ENCODE measurements around the gene ARHGAP26. TPM values are rescaled to one million over a fixed set of nuclear protein-coding genes. Genes with fewer than 3 reads are reported as not detected.

Gene ARHGAP26
- polyA plus RNA-seq, 4 donors = 7.6 to 31.7 (median 11.5) TPM

- Histone ChIP-seq H3K27ac (ENCODE audit: low read depth in 1 of 3, low read length in 2 of 3) (no peak overlapping the region), H3K9me3 (ENCODE audit: control insufficient read depth in 2 of 2, insufficient read depth in 1 of 2, low read depth in 1 of 2, low read length in 1 of 2) (no peaks in the 10 kb centered on the region), H3K4me3 (ENCODE audit: low read depth in 1 of 3, low read length in 3 of 3) (no peak overlapping the region), H3K36me3 (ENCODE audit: control insufficient read depth in 3 of 3, insufficient read depth in 2 of 3, low read depth in 1 of 3, low read length in 3 of 3) (no peaks in the 10 kb centered on the region), H3K4me1 (ENCODE audit: control insufficient read depth in 3 of 3, insufficient read depth in 2 of 3, low read depth in 1 of 3, low read length in 2 of 3) (no peaks in the 10 kb centered on the region), H3K27me3 (ENCODE audit: control insufficient read depth in 3 of 3, insufficient read depth in 3 of 3, low read length in 3 of 3) (no peaks in the 10 kb centered on the region)
- FAIRE-seq = no peak
- 86 to 91% (median 88%) methylated on average over 3 of the region's 3 CpGs for whole genome bisulfite sequencing, 3 donors
- DNase-seq = no peak
Measured at GRCh38 chr5:143235423-143235822, 465.2 kb downstream of the ARHGAP26 start.

GRCh38 chr5:143236682-143237081 lies 466.5 kb downstream of the ARHGAP26 start:
- Histone ChIP-seq H3K4me3 (ENCODE audit: low read depth in 1 of 3, low read length in 3 of 3) (no peak overlapping the region), H3K4me1 (ENCODE audit: control insufficient read depth in 3 of 3, insufficient read depth in 2 of 3, low read depth in 1 of 3, low read length in 2 of 3) (no peaks in the 10 kb centered on the region), H3K27me3 (ENCODE audit: control insufficient read depth in 3 of 3, insufficient read depth in 3 of 3, low read length in 3 of 3) (no peaks in the 10 kb centered on the region), H3K27ac (ENCODE audit: low read depth in 1 of 3, low read length in 2 of 3) (no peak overlapping the region), H3K36me3 (ENCODE audit: control insufficient read depth in 3 of 3, insufficient read depth in 2 of 3, low read depth in 1 of 3, low read length in 3 of 3) (no peaks in the 10 kb centered on the region), H3K9me3 (ENCODE audit: control insufficient read depth in 2 of 2, insufficient read depth in 1 of 2, low read depth in 1 of 2, low read length in 1 of 2) (no peaks in the 10 kb centered on the region)
- no peak for DNase-seq
- 90 to 100% (median 92%) methylated on average over 2 of the region's 2 CpGs for WGBS, 3 donors
- no peak for FAIRE-seq

GRCh38 chr5:143237664-143238063 lies 467.5 kb downstream of the ARHGAP26 start:
- no peaks in the 10 kb centered on the region for H3K4me1 ChIP-seq (ENCODE audit: control insufficient read depth in 3 of 3, insufficient read depth in 2 of 3, low read depth in 1 of 3, low read length in 2 of 3)
- WGBS, 3 donors = 86 to 94% (median 92%) methylated on average over 10 of the region's 10 CpGs
- H3K27me3 ChIP-seq (ENCODE audit: control insufficient read depth in 3 of 3, insufficient read depth in 3 of 3, low read length in 3 of 3) = no peaks in the 10 kb centered on the region
- H3K9me3 ChIP-seq (ENCODE audit: control insufficient read depth in 2 of 2, insufficient read depth in 1 of 2, low read depth in 1 of 2, low read length in 1 of 2) = no peaks in the 10 kb centered on the region
- H3K4me3 ChIP-seq (ENCODE audit: low read depth in 1 of 3, low read length in 3 of 3) = no peak overlapping the region
- DNase-seq (no peak), FAIRE-seq (no peak)
- no peak overlapping the region for H3K27ac ChIP-seq (ENCODE audit: low read depth in 1 of 3, low read length in 2 of 3)
- no peaks in the 10 kb centered on the region for H3K36me3 ChIP-seq (ENCODE audit: control insufficient read depth in 3 of 3, insufficient read depth in 2 of 3, low read depth in 1 of 3, low read length in 3 of 3)

GRCh38 chr5:143238620-143239019 lies 468.4 kb downstream of the ARHGAP26 start:
- H3K36me3 ChIP-seq (ENCODE audit: control insufficient read depth in 3 of 3, insufficient read depth in 2 of 3, low read depth in 1 of 3, low read length in 3 of 3) = no peaks in the 10 kb centered on the region
- FAIRE-seq = no peak
- WGBS, 3 donors = 93 to 96% (median 94%) methylated on average over 2 of the region's 2 CpGs

GRCh38 chr5:143239882-143240518 lies 469.8 kb downstream of the ARHGAP26 start:
- Histone ChIP-seq H3K4me1 (ENCODE audit: control insufficient read depth in 3 of 3, insufficient read depth in 2 of 3, low read depth in 1 of 3, low read length in 2 of 3) (no peaks in the 10 kb centered on the region), H3K9me3 (ENCODE audit: control insufficient read depth in 2 of 2, insufficient read depth in 1 of 2, low read depth in 1 of 2, low read length in 1 of 2) (peaks cover 0 to 6% of the 10 kb centered on the region in 2 donors), H3K4me3 (ENCODE audit: low read depth in 1 of 3, low read length in 3 of 3) (no peak overlapping the region), H3K36me3 (ENCODE audit: control insufficient read depth in 3 of 3, insufficient read depth in 2 of 3, low read depth in 1 of 3, low read length in 3 of 3) (no peaks in the 10 kb centered on the region), H3K27me3 (ENCODE audit: control insufficient read depth in 3 of 3, insufficient read depth in 3 of 3, low read length in 3 of 3) (no peaks in the 10 kb centered on the region), H3K27ac (ENCODE audit: low read depth in 1 of 3, low read length in 2 of 3) (no peak overlapping the region)
- WGBS, 3 donors = 85 to 90% (median 87%) methylated on average over 5 of the region's 5 CpGs
- no peak for DNase-seq
- FAIRE-seq = no peak

More at GRCh38 chr5:143238620-143239019, 468.4 kb downstream of the ARHGAP26 start:
- no peak for DNase-seq
- H3K27ac ChIP-seq (ENCODE audit: low read depth in 1 of 3, low read length in 2 of 3) = no peak overlapping the region
- no peak overlapping the region for H3K4me3 ChIP-seq (ENCODE audit: low read depth in 1 of 3, low read length in 3 of 3)
- no peaks in the 10 kb centered on the region for H3K27me3 ChIP-seq (ENCODE audit: control insufficient read depth in 3 of 3, insufficient read depth in 3 of 3, low read length in 3 of 3)
- H3K4me1 ChIP-seq (ENCODE audit: control insufficient read depth in 3 of 3, insufficient read depth in 2 of 3, low read depth in 1 of 3, low read length in 2 of 3) = no peaks in the 10 kb centered on the region
- no peaks in the 10 kb centered on the region for H3K9me3 ChIP-seq (ENCODE audit: control insufficient read depth in 2 of 2, insufficient read depth in 1 of 2, low read depth in 1 of 2, low read length in 1 of 2)

- peaks cover 0 to 9% of the 10 kb centered on the region in 2 donors for H3K9me3 ChIP-seq (ENCODE audit: control insufficient read depth in 2 of 2, insufficient read depth in 1 of 2, low read depth in 1 of 2, low read length in 1 of 2)
- H3K36me3 ChIP-seq (ENCODE audit: control insufficient read depth in 3 of 3, insufficient read depth in 2 of 3, low read depth in 1 of 3, low read length in 3 of 3) = no peaks in the 10 kb centered on the region
- DNase-seq (peak in 1 of 2 donors; percentile 70), FAIRE-seq (no peak)
- no peak overlapping the region for H3K4me3 ChIP-seq (ENCODE audit: low read depth in 1 of 3, low read length in 3 of 3)
- H3K4me1 ChIP-seq (ENCODE audit: control insufficient read depth in 3 of 3, insufficient read depth in 2 of 3, low read depth in 1 of 3, low read length in 2 of 3) = no peaks in the 10 kb centered on the region
- WGBS, 3 donors = 10 to 50% (median 15%) methylated on average over 1 of the region's 1 CpG
- H3K27ac ChIP-seq (ENCODE audit: low read depth in 1 of 3, low read length in 2 of 3) = no peak overlapping the region
- no peaks in the 10 kb centered on the region for H3K27me3 ChIP-seq (ENCODE audit: control insufficient read depth in 3 of 3, insufficient read depth in 3 of 3, low read length in 3 of 3)
Measured at GRCh38 chr5:143241892-143242291, 471.7 kb downstream of the ARHGAP26 start.

GRCh38 chr5:143243103-143243502 lies 472.9 kb downstream of the ARHGAP26 start:
- no peak for DNase-seq
- Histone ChIP-seq H3K4me1 (ENCODE audit: control insufficient read depth in 3 of 3, insufficient read depth in 2 of 3, low read depth in 1 of 3, low read length in 2 of 3) (no peaks in the 10 kb centered on the region), H3K9me3 (ENCODE audit: control insufficient read depth in 2 of 2, insufficient read depth in 1 of 2, low read depth in 1 of 2, low read length in 1 of 2) (peaks cover 0 to 11% of the 10 kb centered on the region in 2 donors), H3K27me3 (ENCODE audit: control insufficient read depth in 3 of 3, insufficient read depth in 3 of 3, low read length in 3 of 3) (no peaks in the 10 kb centered on the region), H3K27ac (ENCODE audit: low read depth in 1 of 3, low read length in 2 of 3) (no peak overlapping the region), H3K36me3 (ENCODE audit: control insufficient read depth in 3 of 3, insufficient read depth in 2 of 3, low read depth in 1 of 3, low read length in 3 of 3) (no peaks in the 10 kb centered on the region), H3K4me3 (ENCODE audit: low read depth in 1 of 3, low read length in 3 of 3) (no peak overlapping the region)
- 92 to 95% (median 93%) methylated on average over 6 of the region's 6 CpGs for WGBS, 3 donors
- FAIRE-seq = no peak

- Histone ChIP-seq H3K36me3 (ENCODE audit: control insufficient read depth in 3 of 3, insufficient read depth in 2 of 3, low read depth in 1 of 3, low read length in 3 of 3) (no peaks in the 10 kb centered on the region), H3K27ac (ENCODE audit: low read depth in 1 of 3, low read length in 2 of 3) (peak overlapping the region in 2 of 3 donors; percentile 36 to 77), H3K4me1 (ENCODE audit: control insufficient read depth in 3 of 3, insufficient read depth in 2 of 3, low read depth in 1 of 3, low read length in 2 of 3) (peaks cover 0 to 6% (median 5%) of the 10 kb centered on the region in 3 donors), H3K9me3 (ENCODE audit: control insufficient read depth in 2 of 2, insufficient read depth in 1 of 2, low read depth in 1 of 2, low read length in 1 of 2) (peaks cover 0 to 11% of the 10 kb centered on the region in 2 donors), H3K27me3 (ENCODE audit: control insufficient read depth in 3 of 3, insufficient read depth in 3 of 3, low read length in 3 of 3) (no peaks in the 10 kb centered on the region), H3K4me3 (ENCODE audit: low read depth in 1 of 3, low read length in 3 of 3) (no peak overlapping the region)
- WGBS, 3 donors = 63 to 77% (median 73%) methylated on average over 16 of the region's 16 CpGs
- DNase-seq = peak in 1 of 2 donors; percentile 74
- FAIRE-seq = no peak
Measured at GRCh38 chr5:143244000-143244736, 474.0 kb downstream of the ARHGAP26 start.
